Colon (tissue), 2 donors: ENCODE results near the gene KCNK15.
"Not testable (repeated sequence)": the region's sequence is repeated elsewhere in the genome, so short reads cannot be mapped to it uniquely, and the experiment has no call there.

Experiments
- FAIRE-seq: peaks from 2 replicates; lab custom pipeline; 2012; peaks lifted over from hg19 to GRCh38; lab: Jason Lieb, UNC
- donor health status: control.
- donor health status: control.

KCNK15 gene

DNA sequence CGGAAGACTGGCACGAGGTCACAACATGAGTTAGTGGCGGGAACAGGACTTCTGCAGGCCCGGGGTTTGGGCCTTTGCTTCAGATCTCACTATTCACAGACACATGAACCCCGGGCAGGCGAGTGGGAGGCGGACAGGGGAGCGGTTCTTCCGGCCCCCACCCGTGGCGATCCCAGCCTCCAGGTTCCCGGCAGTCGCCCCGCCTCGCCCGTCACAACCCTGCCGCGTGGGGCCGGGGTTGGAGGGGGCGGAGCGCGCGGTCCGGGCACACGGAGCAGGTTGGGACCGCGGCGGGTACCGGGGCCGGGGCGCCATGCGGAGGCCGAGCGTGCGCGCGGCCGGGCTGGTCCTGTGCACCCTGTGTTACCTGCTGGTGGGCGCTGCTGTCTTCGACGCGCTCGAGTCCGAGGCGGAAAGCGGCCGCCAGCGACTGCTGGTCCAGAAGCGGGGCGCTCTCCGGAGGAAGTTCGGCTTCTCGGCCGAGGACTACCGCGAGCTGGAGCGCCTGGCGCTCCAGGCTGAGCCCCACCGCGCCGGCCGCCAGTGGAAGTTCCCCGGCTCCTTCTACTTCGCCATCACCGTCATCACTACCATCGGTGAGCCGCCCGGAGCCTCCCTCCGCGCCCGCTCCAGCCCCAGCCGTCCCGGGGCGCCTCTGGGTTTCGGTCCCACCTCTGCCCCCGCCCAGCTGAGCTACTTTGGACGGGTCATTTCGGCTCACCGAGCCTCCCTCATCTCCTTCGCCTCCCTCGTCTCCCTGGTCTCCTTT, at the start of gene KCNK15:
Gene KCNK15, plus strand, starts transcription at position 268 of the 769 bp plus-strand sequence. Its CDS starts 46 bp downstream, at position 314.
- FAIRE-seq: no peak

DNA sequence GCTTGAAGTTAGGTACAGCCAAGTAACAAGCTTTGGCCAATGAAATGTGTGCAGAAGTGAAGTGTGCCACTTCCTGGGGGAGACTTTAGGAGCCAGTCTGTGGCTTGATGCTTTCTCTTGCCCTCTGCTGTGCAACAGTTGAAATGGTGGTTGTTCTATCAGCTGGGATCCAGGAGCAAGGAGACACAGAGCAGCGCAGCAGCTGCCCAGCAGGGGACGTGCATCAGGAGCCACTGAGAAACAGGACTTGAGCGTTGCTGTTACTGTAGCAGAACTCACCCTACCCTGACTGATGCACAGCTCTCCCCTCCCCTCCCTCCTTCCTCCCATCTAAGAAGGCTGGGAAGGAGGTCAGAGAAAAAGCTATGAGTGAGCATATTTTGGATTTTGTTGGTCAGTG, 49.4 kb upstream of the KCNK15 start:
- FAIRE-seq: no peak

DNA sequence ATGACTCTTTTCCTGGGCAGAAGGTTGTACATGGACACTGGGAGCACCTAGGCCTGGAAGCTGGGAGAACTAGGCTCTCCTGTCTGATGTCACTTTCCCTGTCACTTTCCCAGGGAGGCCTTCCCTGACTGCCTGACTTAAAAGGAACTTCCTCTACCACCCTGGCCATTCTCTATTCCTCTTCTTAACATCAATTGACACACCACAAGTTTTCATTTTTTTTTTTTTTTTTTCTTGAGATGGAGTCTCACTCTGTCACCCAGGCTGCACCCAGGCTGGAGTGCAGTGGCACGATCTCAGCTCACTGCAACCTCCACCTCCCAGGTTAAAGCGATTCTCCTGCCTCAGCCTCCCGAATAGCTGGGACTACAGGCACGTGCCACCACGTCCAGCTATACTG, 48.6 kb upstream of the KCNK15 start:
- FAIRE-seq: not testable (repeated sequence)

DNA sequence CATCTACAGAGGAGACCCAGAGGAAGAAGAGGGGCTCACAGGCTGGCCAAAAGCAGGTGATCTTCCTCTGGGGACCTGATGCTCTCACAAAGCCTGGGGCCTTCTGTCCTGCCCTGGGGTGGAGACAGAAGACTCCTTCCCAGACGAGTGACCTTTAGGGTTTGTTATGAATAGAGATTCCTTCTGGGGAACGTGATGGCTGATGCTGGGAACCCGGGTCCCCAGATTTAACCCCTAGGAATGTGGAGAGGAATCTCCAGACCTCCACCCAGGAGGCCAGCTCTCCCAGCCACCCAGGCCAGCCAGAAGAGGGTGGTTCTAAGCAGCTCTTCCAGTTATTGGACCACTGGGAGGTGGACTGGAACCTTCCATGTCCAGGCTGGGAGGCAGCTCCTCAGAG, 47.3 kb upstream of the KCNK15 start:
- no peak for FAIRE-seq

DNA sequence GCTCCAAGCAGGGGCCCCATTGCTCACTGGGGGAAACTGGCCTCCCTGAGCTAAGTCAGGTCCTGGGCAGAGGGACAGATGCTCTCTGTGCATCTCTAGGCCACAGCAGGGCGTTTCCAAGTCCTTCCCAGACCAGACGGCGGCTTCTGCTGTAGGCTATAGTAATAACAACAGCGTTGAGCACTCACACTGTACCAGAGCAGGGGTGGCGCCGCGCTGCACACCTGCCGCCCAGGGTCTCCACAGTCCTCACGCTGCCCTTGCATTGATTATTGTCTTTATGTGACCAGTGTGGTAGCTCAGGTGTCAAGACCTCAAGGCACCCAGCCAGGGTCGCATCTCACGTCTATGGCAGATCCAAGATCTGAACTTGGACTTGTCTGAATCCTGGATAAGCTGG, 45.4 kb upstream of the KCNK15 start:
- no peak for FAIRE-seq

DNA sequence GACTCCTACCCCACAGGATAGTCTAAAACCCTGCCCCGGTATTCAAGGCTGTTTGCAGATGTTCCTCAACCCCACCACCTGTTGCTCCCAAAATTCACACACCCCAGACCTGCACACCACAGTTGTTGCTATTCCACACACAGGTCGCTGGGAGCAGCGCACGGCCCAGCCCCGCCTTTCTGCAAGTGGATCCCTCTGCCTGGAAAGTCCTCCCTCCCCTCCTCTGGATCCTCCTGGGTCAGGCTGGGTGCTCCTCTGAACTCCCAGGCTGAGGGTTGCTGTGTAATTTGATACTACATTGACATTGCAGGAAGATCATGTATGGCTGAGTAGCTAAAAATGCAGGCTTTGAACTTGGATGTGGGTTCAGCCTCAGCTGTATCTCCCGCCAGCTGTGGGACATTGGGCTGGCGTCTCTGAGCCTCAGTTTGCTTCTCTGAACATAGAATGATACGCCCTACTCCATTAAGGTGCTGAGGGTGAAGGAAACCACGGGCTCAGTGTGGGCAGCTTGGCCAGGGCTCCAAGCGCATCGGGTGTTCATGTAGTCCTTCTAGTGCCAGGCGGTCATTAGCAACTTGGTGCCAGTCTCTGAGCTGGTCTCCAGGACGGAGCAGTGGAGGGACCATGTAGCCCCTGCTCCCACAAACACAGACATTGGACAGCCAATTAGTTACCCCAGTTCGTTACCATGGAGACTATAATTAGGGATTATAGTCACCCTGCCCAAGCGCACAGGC, 44.4 kb upstream of the KCNK15 start:
- FAIRE-seq: no peak

DNA sequence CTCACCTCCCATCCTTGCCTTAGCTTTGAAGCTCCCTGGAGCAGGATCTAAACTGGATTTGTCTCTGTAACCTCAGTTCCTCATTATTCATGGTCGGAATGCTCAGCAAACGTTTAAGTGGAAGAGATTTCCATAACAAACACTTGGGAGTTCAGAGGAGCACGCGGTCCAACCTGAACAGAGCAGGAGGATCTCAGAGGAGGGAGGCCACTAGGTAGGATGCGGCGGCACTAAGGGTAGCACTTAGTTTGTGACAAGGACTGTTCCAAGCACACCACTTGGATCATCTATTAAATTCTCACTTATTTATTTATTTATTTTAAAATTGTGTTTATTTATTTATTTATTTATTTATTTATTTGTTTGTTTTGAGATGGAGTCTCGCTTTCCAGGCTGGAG, 43.8 kb upstream of the KCNK15 start:
- no peak for FAIRE-seq

DNA sequence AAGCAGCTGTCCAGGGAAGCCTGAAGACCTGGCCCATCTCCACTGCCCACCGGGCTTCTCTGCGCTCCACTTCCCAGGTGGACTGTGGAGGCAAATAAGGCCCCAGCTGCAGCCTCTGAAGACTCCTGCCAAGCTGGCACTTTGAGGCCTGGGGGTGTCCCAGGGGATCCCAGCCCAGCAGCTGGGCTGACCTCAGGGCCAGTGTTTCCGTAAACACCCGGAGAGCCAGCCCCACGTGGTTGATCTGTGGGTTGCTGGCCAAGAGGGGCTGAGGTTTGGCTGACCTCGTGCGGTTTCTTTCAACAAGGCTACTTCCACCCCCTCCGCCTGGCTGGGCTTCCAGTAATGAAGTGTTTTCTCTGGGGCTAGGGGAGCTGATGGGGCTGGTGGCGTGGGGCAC, 42.9 kb upstream of the KCNK15 start:
- no peak for FAIRE-seq

DNA sequence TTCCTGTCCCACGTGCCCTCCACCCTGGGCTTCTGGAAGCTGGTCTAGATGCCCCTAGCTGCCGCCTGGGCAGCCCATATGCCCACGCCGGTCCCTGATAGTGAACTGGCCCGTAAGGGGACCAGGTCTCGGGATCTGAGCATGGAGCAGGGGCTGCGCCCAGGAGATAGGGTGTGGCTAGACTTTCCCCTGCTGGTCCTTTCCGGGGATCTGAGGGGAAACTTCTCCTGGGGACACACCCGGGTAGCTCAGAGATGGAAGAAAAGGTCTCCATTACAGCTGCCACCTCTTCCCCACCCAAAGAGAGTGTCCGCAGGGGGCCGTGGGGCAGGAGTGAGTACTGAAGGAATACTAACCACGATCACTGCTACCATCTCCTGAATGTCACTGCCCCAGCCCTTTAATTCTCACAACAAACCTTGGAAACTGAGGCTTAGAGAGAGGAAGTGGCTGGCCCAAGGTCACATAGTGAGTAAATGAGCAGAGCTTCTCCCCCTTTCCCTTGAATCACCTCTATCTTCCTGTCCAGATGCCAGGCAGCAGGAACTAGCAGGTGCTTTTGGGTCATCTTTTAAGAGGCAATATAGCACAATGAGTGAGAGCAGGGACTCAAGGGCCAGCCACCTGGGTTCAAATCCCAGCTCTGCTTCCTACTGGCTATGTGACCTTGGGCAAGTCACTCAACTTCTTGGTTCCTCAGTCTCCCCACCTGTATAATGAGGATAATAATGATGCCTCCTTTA, 42.3 kb upstream of the KCNK15 start:
- FAIRE-seq: no peak

DNA sequence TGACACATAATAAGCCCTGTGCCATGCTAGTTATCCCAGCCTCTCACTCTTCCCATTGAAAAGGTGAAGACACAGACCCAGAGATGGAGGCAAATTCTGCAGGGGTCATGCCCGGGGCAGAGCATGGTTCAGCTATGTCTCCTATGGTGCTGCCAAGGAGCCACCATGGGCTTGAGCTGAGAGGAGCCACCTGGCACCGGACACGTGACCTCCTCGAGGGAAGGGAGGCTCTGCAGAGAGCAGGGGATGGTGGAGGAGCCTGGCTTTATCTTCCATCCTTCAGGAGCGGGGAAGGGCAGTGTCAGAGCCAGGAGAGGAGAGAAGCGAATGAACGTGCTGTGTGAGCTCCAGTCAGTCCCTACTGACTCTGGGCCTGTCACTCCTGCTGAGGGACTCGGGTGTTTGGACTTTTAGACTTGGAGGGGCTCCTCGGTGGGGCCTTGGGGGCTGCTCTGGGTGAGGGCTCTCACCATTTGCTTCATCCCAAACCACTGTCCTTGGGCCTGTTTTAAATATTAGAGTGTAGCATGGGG, 41.6 kb upstream of the KCNK15 start:
- FAIRE-seq: no peak

DNA sequence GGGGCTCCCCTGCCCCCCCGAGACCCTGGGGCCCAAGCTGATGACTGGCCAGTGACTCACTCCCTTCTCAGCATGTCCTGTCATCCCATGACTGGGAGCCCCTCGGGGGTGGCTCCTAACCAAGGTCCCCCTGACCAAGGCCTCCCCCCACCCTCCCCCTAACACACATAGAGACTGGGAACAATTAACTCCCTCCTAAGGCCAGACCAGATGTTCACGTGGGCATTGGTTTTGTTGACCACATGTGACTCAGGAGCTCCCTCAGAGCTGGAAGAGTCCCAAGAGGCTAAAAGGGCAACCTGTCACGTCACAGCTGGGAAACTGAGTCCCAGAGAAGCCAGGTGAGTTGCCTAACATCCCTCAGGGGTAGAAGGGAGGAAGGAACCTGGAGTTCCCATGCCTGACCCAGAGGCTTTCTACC, 41.1 kb upstream of the KCNK15 start:
- FAIRE-seq: no peak

DNA sequence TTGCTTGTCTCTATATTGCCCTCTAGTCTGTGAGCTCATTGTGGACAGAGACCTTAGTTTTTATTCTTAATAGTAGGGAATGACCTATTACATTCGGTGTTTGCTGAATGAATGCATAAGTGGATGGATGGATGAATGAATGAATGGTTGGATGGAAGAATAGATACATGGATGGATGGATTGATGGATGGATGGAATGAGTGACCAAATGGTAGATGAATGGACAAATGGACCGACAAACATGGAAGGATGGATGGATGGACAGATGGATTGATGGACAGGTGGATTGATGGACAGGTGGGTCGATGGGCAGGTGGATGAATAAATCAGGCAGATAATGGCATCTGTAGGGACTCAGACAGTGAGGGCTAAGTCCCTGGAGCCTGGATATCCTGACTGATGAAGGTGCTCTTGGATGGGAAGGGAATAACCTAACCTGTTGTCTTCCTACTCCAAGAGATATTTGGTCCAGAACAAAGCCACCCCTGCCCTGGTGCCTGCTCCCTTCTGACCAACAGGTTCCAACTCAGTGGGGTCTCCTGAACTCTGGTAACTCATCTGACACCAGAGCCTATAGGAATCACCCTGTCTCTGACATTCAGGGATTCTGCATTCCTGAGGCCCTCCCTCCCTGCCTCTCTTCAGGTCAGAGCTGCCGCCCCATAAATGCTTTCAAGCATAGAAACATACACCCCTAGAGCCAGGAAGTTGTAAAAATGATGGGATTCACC, 40.1 kb upstream of the KCNK15 start:
- no peak for FAIRE-seq

DNA sequence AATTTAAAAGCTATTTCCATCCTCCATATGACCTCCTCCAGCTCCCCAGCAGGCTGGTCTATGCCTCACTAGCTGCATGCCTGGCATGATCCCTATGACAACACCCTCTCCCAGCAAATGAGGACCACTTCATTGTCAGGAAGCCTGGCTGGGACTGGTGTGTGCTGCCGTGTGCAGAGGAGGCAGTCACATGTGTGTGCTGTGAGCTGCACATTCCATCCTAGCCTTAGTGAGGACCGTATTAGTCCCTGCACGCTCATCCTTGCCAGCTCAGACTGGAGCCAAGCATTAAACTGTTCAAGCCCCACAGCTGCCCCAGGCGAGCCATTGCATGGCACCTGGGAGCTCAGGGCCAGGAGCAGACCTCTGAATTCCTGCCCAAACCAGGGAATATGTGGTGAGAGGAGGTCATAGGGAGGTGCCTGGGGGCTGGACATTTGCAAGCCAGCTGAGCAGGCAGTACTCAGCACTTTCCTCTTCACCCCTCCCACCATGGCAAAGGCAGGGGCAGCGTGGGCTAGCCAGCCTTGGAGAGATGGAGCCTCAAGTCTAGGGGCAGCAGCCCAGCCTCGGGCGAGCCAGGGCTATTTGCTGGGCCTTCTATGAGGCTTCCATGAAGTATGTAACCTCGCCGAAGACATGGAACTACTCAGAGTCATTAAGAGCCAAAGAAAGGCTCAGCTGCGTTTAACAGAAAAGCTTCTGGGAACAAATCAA, 39.2 kb upstream of the KCNK15 start:
- FAIRE-seq: no peak

DNA sequence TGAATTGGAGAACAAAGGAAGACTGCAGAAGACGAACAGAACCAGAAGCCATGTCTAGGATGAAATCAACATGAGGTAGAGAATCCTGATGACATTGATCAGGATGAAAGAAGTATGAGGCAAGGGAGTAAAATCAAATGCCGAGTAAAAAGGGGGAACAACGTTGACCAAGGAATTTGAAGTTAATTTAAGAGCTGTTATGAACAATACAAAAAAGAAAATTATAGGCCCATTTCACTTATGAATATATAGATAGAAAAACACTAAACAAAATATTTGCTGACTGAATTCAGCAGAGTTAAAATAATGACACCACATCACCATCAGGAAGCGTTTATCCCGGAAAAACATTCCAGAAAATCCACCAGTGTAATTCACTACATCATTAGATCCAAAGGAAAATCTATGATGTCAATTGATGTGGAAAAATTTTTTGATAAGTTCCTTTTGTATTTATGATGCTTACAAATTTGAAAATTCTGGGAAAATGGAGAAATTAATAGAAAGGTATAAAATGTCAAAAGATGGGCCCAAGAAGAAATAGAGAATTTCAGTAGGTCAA, 38.6 kb upstream of the KCNK15 start:
- no peak for FAIRE-seq

DNA sequence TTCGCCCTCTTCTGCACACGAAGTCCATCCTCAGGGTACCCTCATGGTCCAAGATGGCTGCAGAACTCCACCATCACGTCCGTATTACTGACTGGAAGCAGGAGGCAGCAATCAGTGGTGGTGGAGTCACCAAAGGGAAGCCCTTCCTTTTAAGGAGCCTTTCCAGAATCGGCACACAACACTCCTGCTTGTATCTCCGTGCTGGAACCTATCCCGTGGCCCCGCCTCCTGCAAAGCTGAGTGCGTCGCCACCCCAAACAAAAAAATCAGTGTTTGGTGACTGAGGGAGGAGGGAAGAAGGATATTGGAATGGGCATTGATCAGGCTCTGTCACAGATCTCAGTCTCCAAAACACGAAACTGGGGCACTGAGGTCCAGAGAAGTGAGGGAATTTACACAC, 36.3 kb upstream of the KCNK15 start:
- no peak for FAIRE-seq

DNA sequence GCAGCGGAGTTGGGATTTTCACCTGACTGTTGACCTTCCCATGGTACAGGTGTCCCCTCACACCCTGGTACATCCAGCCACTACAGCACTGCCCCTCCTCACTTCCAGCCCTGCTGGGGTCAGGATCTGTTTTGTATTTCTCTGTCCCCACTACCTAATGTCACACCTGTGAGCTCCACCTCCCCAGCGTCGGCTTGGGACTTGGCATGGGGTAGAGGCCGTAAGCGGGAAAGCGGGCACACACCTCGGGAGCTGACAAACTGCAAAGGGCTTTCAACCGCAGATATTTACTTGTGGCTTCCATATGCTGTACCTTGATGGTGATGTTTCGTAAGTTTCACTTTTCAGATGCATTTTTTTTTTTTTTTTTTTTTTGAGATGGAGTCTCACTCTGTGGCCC, 35.9 kb upstream of the KCNK15 start:
- no peak for FAIRE-seq

DNA sequence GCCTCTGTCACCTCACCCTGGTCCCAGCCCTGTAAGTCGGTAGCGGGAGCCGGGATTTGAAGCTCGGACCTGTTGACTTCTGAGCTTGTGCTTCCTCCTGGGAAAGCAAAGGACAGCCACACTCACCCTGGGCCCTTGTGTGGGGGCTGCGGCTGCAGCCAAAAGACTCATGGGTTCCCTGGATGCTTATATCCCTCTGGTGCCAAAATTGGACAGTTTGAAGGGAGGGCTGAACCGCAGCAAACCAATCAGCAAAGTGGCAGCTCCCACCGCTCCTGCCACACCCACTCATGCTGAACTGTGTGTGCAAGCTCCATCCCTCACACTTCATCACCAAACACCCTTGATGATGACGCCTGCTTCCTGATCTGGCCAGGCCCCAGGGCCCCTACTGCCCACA, 34.4 kb upstream of the KCNK15 start:
- no peak for FAIRE-seq

DNA sequence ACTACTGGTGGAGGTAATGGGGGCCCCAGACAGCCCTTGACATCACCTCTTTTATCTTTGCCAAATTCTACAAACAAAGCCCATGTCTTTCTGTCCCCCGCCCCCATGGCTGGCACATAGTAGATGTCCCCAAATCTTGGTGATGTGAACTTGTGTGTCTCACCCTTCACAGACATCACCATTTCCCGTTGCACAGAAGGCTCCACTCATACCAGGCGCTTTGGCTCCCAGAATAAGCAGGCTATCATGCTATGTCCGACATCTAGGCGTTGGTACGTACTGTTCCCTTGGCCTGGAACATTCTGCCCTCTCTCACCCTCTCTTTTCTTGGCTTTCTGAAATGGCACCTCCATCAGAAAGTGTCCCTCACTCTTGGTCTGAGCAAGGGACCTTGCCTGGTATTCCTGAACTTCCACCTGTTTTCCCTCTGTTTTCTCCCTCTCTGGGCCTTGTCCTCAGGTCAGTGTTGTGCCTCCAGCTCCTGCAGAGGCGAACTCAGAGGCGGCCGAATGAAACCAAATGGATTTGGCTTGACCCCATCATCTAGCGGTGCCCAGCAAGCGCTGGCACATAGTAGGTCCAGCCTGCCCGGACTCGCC, 31.5 kb upstream of the KCNK15 start:
- FAIRE-seq: no peak

DNA sequence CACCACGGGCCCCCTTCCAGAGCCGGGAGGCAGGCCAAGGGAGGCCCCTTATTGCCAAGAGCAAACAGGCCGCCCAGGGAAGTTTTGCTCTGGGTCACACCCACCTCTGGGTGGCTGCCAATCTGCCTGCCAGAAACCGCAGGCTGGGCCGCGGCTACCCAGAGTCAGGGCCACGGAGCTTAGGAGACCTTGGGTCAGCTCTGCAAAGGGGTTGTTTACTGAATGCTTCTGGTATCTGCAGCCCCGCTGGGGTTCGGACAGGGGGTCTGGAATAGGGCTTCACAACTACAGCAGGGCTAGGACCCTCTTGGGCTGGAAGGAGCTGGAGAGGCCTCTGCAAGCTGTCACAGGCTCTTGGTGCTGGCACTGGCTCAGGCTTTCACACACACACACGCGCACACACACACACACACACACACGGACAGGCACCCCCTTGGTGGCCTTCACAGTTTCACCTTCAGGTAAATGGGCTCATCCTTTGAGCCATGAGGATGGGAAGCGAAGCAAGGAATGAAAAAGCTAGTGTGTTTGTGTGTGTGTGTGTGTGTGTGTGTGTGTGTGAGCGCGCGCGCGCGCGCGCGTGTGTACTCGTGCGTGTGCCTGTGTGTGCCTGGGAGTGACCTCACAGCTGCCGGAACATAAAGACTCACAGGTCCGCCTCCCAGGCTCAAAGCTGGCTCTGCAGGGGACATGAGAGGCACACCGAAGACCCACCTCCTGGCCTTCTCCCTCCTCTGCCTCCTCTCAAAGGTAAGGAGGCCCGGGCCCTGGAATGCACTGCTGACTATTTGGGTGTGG, 30.8 kb upstream of the KCNK15 start, which contains the start of gene CCN5:
Gene CCN5, plus strand, starts transcription at position 669 of the 798 bp plus-strand sequence. Its CDS starts 22 bp downstream, at position 691.
- no peak for FAIRE-seq
